ENCODE data around the gene SSBP2. TPM values are rescaled to one million over a fixed set of nuclear protein-coding genes. Genes with fewer than 3 reads are reported as not detected.

The SSBP2 gene
- total and polyA plus RNA-seq, 2 of the 8 experiments (the other 6 are each of a cell fraction or from before 2014, with no cell fraction given): 21.5 to 36.2 TPM

- TF ChIP-seq SIX5 (IDR thresholded peaks at IDR 0.05; ENCODE audit: low read depth, low read length) (no peak), SIN3A (conservative IDR thresholded peaks at IDR 0.05 in 1 of 2, IDR thresholded peaks at IDR 0.05 in 1 of 2; ENCODE audit: low read depth in 1 of 2, low read length in 2 of 2) (no peak)
These were observed 341.5 kb downstream of the SSBP2 start (continued) for GRCh38 chr5:81409361-81409760.
